Right atrium auricular region (tissue), 2 donors: Measurements from ENCODE around the gene HOMER1. TPM values are rescaled to one million over a fixed set of nuclear protein-coding genes. Genes with fewer than 3 reads are reported as not detected.

Experiments used
- DNase-seq: peaks from one replicate; pipeline ENCODE4 v3.0.0-alpha.2; 2019; ENCODE audit warnings: low spot score
- H3K27ac ChIP-seq, 2 donors: fragments of 200-600 bp; sonication (generic); 1 replicate in 1 of 2; 2 replicates in 1 of 2; pipeline ENCODE4 v1.5.1; 2016 to 2019
- H3K27me3 ChIP-seq, 2 donors: fragments of 200-600 bp; sonication (generic); one replicate each; pipeline versions ENCODE4 v1.5.1 to v1.6.0; 2017 to 2019
- H3K36me3 ChIP-seq: fragments of 200-600 bp; sonication (generic); one replicate; pipeline ENCODE4 v1.5.1; 2016
- H3K4me1 ChIP-seq, 2 donors: fragments of 200-600 bp; sonication (generic); one replicate each; pipeline versions ENCODE4 v1.5.1 to v1.6.0; 2017 to 2019
- H3K4me3 ChIP-seq, 2 donors: fragments of 200-600 bp; sonication (generic); 1 replicate in 1 of 2; 2 replicates in 1 of 2; pipeline ENCODE4 v1.5.1; 2017 to 2019; ENCODE audit warnings: mild to moderate bottlenecking in 1 of 2, moderate library complexity in 1 of 2
- H3K9me3 ChIP-seq, 2 donors: fragments of 200-600 bp; sonication (generic); one replicate each; pipeline ENCODE4 v1.5.1; 2019
- CTCF ChIP-seq, 2 donors: fragments of 200-600 bp; sonication (generic); IDR thresholded peaks; one replicate each; pipeline ENCODE4 v1.5.1; 2019; ENCODE audit warnings: antibody characterized with exemption in 2 of 2
- total RNA-seq, 2 donors: library from RNA; depleted of rRNA; stranded (reverse); fragments of >200 nt; gene quantifications; one replicate each; pipeline ENCODE4 v1.1.0, GENCODE V29; 2016

HOMER1 gene
- total RNA-seq, 2 donors from 2014 or later = 30.1 to 31.4 TPM

DNA sequence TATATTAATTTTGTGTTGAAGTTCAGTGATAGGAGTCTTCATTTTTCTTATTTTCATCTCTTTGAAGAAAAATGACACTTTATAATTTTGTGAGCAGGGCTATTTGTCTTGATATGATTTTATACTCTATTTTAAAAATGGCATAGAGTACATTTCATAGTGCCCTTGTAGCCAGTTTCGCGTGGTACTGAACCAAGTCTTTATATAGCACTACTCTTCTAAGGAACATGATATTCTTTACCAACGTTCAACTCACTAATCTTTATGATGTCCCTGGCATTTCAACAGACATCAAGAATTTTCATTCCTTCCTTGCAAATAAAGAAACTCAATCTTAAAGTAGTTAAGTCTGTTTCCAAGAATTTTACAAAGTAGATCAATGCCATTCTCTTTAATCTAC is 41.5 kb upstream of the HOMER1 start:
- DNase-seq = no peak
- no peak overlapping the region for H3K27ac ChIP-seq
- H3K9me3 ChIP-seq = no peaks in the 10 kb centered on the region
- H3K27me3 ChIP-seq = no peaks in the 10 kb centered on the region
- H3K36me3 ChIP-seq = no peaks in the 10 kb centered on the region
- no peaks in the 10 kb centered on the region for H3K4me1 ChIP-seq
- TF ChIP-seq CTCF (IDR thresholded peaks at IDR 0.05) = no peak
- H3K4me3 ChIP-seq = no peak overlapping the region

- H3K27me3 ChIP-seq = no peaks in the 10 kb centered on the region
- H3K27ac ChIP-seq = no peak overlapping the region
Measured at GRCh38 chr5:79552984-79553383, 39.0 kb upstream of the HOMER1 start.

GRCh38 chr5:79547982-79548381 is 34.0 kb upstream of the HOMER1 start:
- no peaks in the 10 kb centered on the region for H3K4me1 ChIP-seq
- no peak overlapping the region for H3K4me3 ChIP-seq
- H3K9me3 ChIP-seq = no peaks in the 10 kb centered on the region
- no peaks in the 10 kb centered on the region for H3K36me3 ChIP-seq
- no peak for TF ChIP-seq CTCF (IDR thresholded peaks at IDR 0.05)
- H3K27ac ChIP-seq = no peak overlapping the region
- no peak for DNase-seq
- H3K27me3 ChIP-seq = no peaks in the 10 kb centered on the region

More at GRCh38 chr5:79552984-79553383, 39.0 kb upstream of the HOMER1 start:
- H3K36me3 ChIP-seq = no peaks in the 10 kb centered on the region
- H3K4me3 ChIP-seq = no peak overlapping the region
- no peaks in the 10 kb centered on the region for H3K9me3 ChIP-seq
- H3K4me1 ChIP-seq = no peaks in the 10 kb centered on the region
- no peak for TF ChIP-seq CTCF (IDR thresholded peaks at IDR 0.05)
- no peak for DNase-seq

GRCh38 chr5:79547429-79547822 is 33.5 kb upstream of the HOMER1 start:
- DNase-seq = no peak
- Histone ChIP-seq H3K27ac (no peak overlapping the region), H3K9me3 (no peaks in the 10 kb centered on the region), H3K27me3 (no peaks in the 10 kb centered on the region), H3K4me1 (no peaks in the 10 kb centered on the region), H3K4me3 (no peak overlapping the region), H3K36me3 (no peaks in the 10 kb centered on the region)
- TF ChIP-seq CTCF (IDR thresholded peaks at IDR 0.05) = no peak

GRCh38 chr5:79546782-79547428 is 33.0 kb upstream of the HOMER1 start:
- Histone ChIP-seq H3K27me3 (no peaks in the 10 kb centered on the region), H3K9me3 (no peaks in the 10 kb centered on the region), H3K4me1 (no peaks in the 10 kb centered on the region), H3K27ac (no peak overlapping the region), H3K4me3 (no peak overlapping the region), H3K36me3 (no peaks in the 10 kb centered on the region)
- no peak for DNase-seq
- TF ChIP-seq CTCF (IDR thresholded peaks at IDR 0.05) = no peak

DNA sequence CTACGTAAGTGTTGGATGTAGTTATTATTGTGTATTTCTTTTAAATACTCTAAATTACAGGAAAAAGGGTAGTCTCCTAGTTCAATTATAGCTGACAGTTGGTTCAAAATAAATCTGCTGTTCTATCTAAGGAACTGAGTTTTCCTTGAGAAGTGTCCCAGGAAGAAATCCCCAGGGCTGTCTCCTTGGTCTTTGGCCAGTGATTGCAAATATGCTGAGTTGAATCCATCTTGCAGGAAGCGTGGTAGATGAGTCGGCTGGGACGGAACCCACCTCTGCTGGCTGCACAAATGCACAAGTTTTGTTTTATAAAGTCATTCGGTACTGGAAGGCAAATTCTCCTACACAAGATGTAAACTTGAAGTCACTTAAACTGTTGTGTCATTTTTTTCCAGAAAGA is 30.2 kb upstream of the HOMER1 start:
- no peaks in the 10 kb centered on the region for H3K27me3 ChIP-seq
- H3K36me3 ChIP-seq = no peaks in the 10 kb centered on the region
- no peaks in the 10 kb centered on the region for H3K4me1 ChIP-seq
- no peak overlapping the region for H3K4me3 ChIP-seq
- TF ChIP-seq CTCF (IDR thresholded peaks at IDR 0.05) = no peak
- no peak overlapping the region for H3K27ac ChIP-seq
- no peak for DNase-seq
- no peaks in the 10 kb centered on the region for H3K9me3 ChIP-seq
